ENCODE results near the gene ST7. TPM values are rescaled to one million over a fixed set of nuclear protein-coding genes. Genes with fewer than 3 reads are reported as not detected.

The ST7 gene
- total and polyA plus RNA-seq, 2 of the 8 experiments (the other 6 are each of a cell fraction or from before 2014, with no cell fraction given) = 16.3 to 18.0 TPM

GRCh38 chr7:117091721-117092120 lies 138.4 kb downstream of the ST7 start (continued):
- TF ChIP-seq JUN (IDR thresholded peaks at IDR 0.05; ENCODE audit: low read depth, low read length) (no peak), POLR2A (IDR thresholded peaks at IDR 0.05; ENCODE audit: control extremely low read depth in 1 of 2, low read depth in 2 of 2, low read length in 2 of 2) (no peak), BCL11A (IDR thresholded peaks at IDR 0.05; ENCODE audit: low read depth in 2 of 2, low read length in 2 of 2) (no peak), HDAC6 (IDR thresholded peaks at IDR 0.05; ENCODE audit: low read depth, low read length) (no peak)

Measured in H1 (cell line).